Measurements from ENCODE around the gene GNPAT. TPM values are rescaled to one million over a fixed set of nuclear protein-coding genes. Genes with fewer than 3 reads are reported as not detected.

The GNPAT gene
- total and polyA plus RNA-seq, 10 of the 15 experiments (the other 5 are each of a cell fraction or from before 2014, with no cell fraction given) = 24.0 to 70.6 (median 47.2) TPM

- no peak for TF ChIP-seq RFX5 (IDR thresholded peaks at IDR 0.05; ENCODE audit: low read depth, low read length)
- TF ChIP-seq SUZ12 (IDR thresholded peaks at IDR 0.05; ENCODE audit: unreplicated experiment) = no peak
- no peak for TF ChIP-seq ASH2L (IDR thresholded peaks at IDR 0.05; ENCODE audit: borderline replicate concordance, low read depth)
These were observed 44.3 kb upstream of the GNPAT start (continued) for GRCh38 chr1:231196728-231197127.

GRCh38 chr1:231199868-231200267 is 41.1 kb upstream of the GNPAT start:
- WGBS (ENCODE audit: insufficient coverage, insufficient replicate concordance, low lambda C conversion rate, missing lambda C conversion rate) = 59% methylated on average over 7 of the region's 7 CpGs
- ChIA-PET SMC1A (ENCODE audit: uncharacterized antibody, unreplicated experiment) (interaction anchor here (0.9 kb wide), 1 partner anchor 12 kb away, joined by 3 read pairs; no protein-coding TSS in a partner anchor), CTCF (interaction anchor here (1.3 kb wide), 1 partner anchor 11 kb away, joined by 3 read pairs; no protein-coding TSS in a partner anchor), RAD21 (ENCODE audit: unreplicated experiment) (no interaction called here), POLR2A (no interaction called here)
- DNase-seq (ENCODE audit: low read depth, low spot score) (no peak), ATAC-seq (no peak), FAIRE-seq (no peak)
- Histone ChIP-seq H3K79me2 (ENCODE audit: control insufficient read depth, insufficient read depth, low read length) (no peaks in the 10 kb centered on the region), H3K36me3 (ENCODE audit: control insufficient read depth in 2 of 2, insufficient read depth in 2 of 2, low read length in 1 of 2) (no peaks in the 10 kb centered on the region), H3K4me3 (no peak overlapping the region), H3K4me2 (ENCODE audit: control insufficient read depth, insufficient read depth) (no peak overlapping the region), H4K20me1 (ENCODE audit: control insufficient read depth, insufficient read depth) (no peaks in the 10 kb centered on the region), H3K9ac (ENCODE audit: control insufficient read depth, insufficient read depth, low read length) (no peak overlapping the region), H3K9me3 (replicated peaks; ENCODE audit: control insufficient read depth, insufficient read depth, low read length) (no peaks in the 10 kb centered on the region), H3K4me1 (ENCODE audit: control insufficient read depth, insufficient read depth, low read length) (no peaks in the 10 kb centered on the region; the same call in 1 of the 2 replicates), H3K27me3 (replicated peaks in 1 of 2; ENCODE audit: control insufficient read depth in 2 of 2, insufficient read depth in 2 of 2, low read length in 1 of 2) (no peaks in the 10 kb centered on the region; a peak in 2 of 4 replicates), H2AFZ (ENCODE audit: control insufficient read depth, low read depth, low read length) (no peak overlapping the region), H3K27ac (ENCODE audit: control insufficient read depth, insufficient read depth) (no peak overlapping the region)
- intact Hi-C loops (cut with micrococcal nuclease; ENCODE audit: unreplicated experiment) = no loop called here
- in situ Hi-C loops (cut with MboI) = no loop called here
- TF ChIP-seq CBFB (IDR thresholded peaks at IDR 0.05; ENCODE audit: low read depth) (no peak), NFYA (IDR thresholded peaks at IDR 0.05; ENCODE audit: borderline replicate concordance, low read depth, low read length) (no peak), FOXK2 (IDR thresholded peaks at IDR 0.05) (no peak), TBL1XR1 (IDR thresholded peaks at IDR 0.05; ENCODE audit: low read depth, low read length) (no peak), STAT3 (IDR thresholded peaks at IDR 0.05; ENCODE audit: low read depth, low read length) (no peak), TCF7 (IDR thresholded peaks at IDR 0.05; ENCODE audit: borderline replicate concordance) (no peak), POU2F2 (IDR thresholded peaks at IDR 0.05; ENCODE audit: borderline replicate concordance, low read depth, low read length) (no peak), EED (IDR thresholded peaks at IDR 0.05; ENCODE audit: low read depth) (no peak), CBX5 (IDR thresholded peaks at IDR 0.05; ENCODE audit: low read depth) (no peak), SRF (IDR thresholded peaks at IDR 0.05; ENCODE audit: low read depth in 2 of 2, low read length in 2 of 2) (no peak), USF1 (IDR thresholded peaks at IDR 0.05; ENCODE audit: borderline replicate concordance, extremely low read length, insufficient read depth, low read depth, low read length) (no peak), ZBTB4 (CRISPR knock-in tag; IDR thresholded peaks at IDR 0.05) (no peak), HDGF (IDR thresholded peaks at IDR 0.05) (no peak)
- no TSS peak for BruUV-seq (replicated peaks)

Measured in GM12878 (cell line).